GM18520 (cell line): Measurements from ENCODE around the gene SNX21.
"Not testable (repeated sequence)": the region's sequence is repeated elsewhere in the genome, so short reads cannot be mapped to it uniquely, and the experiment has no call there.

Experiments used
- ATAC-seq: cut with Tn5 transposase; IDR thresholded peaks from one replicate; pipeline ENCODE4 v1.9.1; 2021; ENCODE audit not compliant: unreplicated experiment

Gene SNX21

GRCh38 chr20:45833030-45833882 lies at the start of gene SNX21:
Gene SNX21, plus strand, starts transcription at chr20:45833799. Its CDS starts 121 bp downstream, at chr20:45833920.
- no peak for ATAC-seq

DNA sequence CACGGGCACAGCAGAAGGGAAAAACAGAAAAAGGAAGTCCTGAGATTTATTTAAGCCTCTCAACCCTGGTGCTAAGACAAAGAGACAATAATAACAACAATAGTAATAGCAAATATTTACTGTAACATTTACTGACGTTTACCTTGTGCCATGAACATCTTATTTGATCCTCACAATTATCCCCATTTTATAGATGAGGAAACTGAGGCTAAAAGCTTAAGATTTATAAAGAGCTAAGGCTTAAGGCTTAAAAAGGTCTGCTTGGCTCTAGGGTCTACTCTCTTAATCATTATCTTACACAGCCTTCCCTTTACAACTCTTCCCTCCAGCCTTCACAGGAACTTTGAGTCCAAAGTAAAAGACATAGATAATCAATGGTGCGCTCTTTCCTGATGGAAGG lies 45.2 kb upstream of the SNX21 start:
- no peak for ATAC-seq

GRCh38 chr20:45792317-45793118 lies 41.1 kb upstream of the SNX21 start:
- ATAC-seq = no peak

- ATAC-seq = no peak
Observed at GRCh38 chr20:45796337-45797065, 37.1 kb upstream of the SNX21 start.

GRCh38 chr20:45797510-45797909 lies 36.1 kb upstream of the SNX21 start:
- ATAC-seq = not testable (repeated sequence)

- ATAC-seq = not testable (repeated sequence)
Observed at GRCh38 chr20:45797955-45798354, 35.6 kb upstream of the SNX21 start.

- ATAC-seq = no peak
Observed at GRCh38 chr20:45798935-45799642, 34.5 kb upstream of the SNX21 start.

DNA sequence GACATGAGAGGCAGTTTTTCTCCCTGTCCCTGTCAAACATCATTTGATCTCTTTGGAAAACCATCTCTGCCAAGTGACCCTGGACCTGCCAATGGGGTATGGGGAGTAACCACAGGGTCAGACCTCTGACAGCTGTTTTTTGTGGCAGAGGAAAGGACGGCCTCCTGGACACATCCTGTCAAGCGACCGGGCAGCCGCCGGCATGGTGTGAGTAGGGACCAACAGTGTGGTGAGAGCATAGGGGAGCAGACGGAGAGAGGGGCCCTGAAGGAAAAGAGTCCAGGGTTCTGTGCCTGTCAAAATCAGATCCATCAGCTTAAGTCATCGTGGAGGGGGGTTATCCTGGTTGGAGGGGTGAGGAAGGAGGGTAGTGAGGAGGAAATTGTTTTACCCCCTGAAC lies 31.7 kb upstream of the SNX21 start:
- no peak for ATAC-seq

DNA sequence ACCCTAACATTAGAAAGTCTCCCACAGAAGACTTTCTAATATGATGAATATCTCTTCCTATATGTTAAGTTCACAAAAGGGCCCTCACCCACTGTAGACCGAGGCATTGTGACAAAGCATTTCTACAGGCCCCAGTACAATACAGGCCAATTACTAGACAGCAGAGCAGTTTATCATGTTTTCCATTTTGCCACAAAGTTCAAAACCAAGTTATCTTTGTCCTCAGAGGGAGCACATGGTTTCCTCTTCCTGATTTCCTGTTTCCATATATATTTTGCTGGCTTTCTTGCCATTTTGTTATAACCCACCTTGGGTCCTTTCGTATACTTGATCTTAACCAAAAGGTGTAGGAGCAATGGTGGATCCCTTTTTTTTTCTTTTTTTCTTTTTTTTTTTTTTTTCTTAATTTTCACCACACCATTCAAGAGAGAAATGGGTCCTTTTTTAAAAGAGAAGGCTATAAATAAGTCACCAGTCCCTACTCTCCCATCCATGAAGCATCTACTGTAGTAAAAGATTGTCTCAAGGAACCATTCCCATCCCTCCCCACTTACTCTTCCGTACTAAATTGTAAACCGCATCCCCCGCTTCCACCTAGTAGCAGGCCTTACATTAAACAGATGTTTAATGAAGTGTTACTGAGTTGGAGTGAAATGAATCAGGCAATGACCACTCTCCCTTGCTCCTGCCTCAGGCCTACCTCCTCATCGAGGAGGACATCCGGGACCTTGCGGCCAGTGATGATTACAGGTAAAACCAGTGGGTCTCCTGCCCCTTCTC lies 23.2 kb upstream of the SNX21 start:
- ATAC-seq = no peak

DNA sequence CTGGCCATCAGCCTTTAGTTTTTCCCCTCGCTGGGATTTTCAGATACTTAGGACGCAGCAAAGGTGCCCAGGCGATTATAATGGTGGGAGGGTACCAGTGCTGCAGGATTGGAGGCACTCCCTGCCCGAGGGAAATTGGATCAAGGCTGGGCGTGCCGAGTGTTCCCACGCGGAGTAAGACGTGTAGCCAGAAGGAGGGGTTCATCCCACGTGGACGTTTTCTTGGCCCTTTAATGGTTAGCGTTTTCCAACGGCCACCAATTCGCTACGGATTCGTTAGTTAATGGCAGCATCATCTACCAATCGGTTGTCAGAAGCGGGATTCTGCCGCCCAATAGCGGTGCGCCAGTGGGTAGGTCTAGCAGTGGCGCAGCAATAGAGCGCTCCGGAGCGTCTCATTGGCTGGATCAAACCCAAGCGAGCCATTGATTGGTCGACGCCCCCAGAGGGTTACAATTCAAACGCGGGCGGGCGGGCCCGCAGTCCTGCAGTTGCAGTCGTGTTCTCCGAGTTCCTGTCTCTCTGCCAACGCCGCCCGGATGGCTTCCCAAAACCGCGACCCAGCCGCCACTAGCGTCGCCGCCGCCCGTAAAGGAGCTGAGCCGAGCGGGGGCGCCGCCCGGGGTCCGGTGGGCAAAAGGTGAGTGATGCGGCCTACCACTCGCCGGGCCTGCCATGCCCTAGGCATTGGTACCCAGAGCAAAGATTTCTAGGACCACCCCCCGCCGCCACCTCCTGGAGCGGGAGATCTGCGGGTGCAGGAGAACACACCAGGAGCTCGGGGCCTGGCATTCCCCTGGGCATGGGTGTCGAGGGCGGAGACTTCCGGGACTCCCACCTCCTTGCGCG lies 21.2 kb upstream of the SNX21 start, which contains the start of gene UBE2C:
UBE2C (plus strand) TSS at position 488 of the 849 bp plus-strand sequence; CDS start at position 540, 52 bp downstream.
- ATAC-seq = peak; percentile 93

DNA sequence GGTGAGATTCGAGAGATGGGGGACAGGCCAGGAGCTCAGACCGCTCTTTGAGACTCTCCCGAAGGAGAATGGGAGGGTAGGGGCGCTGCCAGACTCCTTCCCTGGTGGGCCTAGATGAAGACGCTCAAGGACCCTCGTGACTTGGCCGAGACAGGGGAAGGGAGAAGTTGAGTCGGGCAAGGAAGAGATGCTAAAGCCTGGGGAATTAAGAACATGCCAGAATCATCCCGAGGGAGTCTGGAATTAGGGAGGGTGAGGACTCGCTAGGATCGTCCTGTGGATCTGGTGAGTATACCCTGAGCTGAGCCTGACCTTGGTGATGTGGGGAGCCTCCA lies 20.6 kb upstream of the SNX21 start:
- ATAC-seq = no peak

DNA sequence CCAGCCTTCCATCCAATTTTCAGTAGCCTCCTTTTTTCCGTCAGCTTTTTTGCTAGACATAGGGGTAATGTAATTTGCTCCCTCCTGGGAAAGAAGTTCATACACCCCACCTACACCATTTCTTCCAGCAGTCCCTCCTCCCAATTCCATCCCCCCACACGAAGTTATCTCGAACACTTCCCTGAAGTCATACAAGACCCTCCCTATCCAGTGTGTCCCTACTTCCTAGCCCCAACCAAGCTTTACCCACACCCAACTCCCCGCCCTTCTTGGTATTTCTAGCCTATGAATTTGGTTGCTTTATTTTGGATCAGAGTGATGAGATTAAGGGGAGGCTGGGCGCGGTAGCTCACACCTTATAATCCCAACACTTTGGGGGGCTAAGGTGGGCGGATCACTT lies 20.1 kb upstream of the SNX21 start:
- no peak for ATAC-seq

- ATAC-seq = no peak
Observed at GRCh38 chr20:45814314-45814713, 19.3 kb upstream of the SNX21 start.

DNA sequence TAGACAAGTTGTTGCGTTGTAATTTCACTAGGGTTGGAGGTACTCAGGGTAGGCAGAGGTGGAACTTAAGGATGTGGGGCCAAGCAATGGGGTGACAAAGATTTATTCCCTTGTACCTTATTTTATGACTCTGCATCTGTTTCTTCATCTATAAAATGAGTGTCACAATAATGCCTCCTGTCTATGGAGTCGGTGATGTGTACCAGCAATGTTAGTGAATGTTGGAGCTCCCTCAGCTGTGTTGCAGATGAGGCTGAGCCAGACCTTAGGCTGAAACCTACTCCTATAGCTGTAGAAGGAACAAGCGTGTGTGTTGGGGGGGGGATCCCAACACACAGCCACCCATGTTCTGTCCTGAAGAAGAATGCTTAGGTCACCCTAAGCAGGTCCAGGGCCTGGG lies 16.6 kb upstream of the SNX21 start:
- ATAC-seq = no peak

GRCh38 chr20:45817376-45818194 lies 16.0 kb upstream of the SNX21 start:
- ATAC-seq = no peak

- ATAC-seq = no peak
Observed at GRCh38 chr20:45818239-45818638, 15.4 kb upstream of the SNX21 start.

- no peak for ATAC-seq
Observed at GRCh38 chr20:45819466-45819865, 14.1 kb upstream of the SNX21 start.

DNA sequence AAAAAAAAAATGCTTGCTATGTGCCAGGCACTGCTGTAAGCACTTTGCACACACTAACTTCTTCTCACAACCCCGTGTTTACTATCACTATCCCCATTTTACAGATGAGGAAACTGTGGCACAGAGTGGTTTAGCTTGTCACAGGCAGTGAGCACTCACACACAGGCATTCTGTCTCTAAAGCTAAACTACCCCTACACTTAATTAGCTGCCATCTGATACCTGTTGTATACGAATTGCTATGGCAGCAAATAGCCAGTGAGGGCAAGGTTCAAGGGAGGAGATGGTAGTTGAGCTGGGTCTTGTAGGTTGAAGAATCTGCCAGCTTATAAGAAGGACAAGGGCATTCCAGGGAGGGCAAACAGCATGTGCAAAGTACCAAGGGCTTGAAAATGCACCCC lies 11.7 kb upstream of the SNX21 start:
- ATAC-seq = no peak
